T-helper 1 cell treated with Interleukin-12 subunit alpha and Interleukin-12 subunit beta and Interleukin-4 antibody, amounts not matched to agents 30 μg/mL and 1 μg/mL, for 36 hours (primary cell): ENCODE measurements around the gene GNG10.
A peak's percentile ranks its signal among the peaks of the same experiment; 100 is the strongest.

Experiments
- H3K27ac Mint-ChIP-seq: one replicate; pipeline ENCODE4 v1.8.0; 2021; ENCODE audit warnings: mild to moderate bottlenecking, mixed read lengths
- H3K27me3 Mint-ChIP-seq: one replicate; pipeline ENCODE4 v1.8.0; 2021; ENCODE audit warnings: low read depth, mixed read lengths
- H3K36me3 Mint-ChIP-seq: one replicate; pipeline ENCODE4 v1.8.0; 2021; ENCODE audit warnings: low read depth, mixed read lengths
- H3K4me1 Mint-ChIP-seq: one replicate; pipeline ENCODE4 v1.8.0; 2021; ENCODE audit warnings: low read depth, mixed read lengths
- H3K4me3 Mint-ChIP-seq: one replicate; pipeline ENCODE4 v1.8.0; 2021; ENCODE audit warnings: mild to moderate bottlenecking, moderate library complexity, mixed read lengths
- H3K9me3 Mint-ChIP-seq: one replicate; pipeline ENCODE4 v1.8.0; 2021; ENCODE audit warnings: mixed read lengths

The GNG10 gene

DNA sequence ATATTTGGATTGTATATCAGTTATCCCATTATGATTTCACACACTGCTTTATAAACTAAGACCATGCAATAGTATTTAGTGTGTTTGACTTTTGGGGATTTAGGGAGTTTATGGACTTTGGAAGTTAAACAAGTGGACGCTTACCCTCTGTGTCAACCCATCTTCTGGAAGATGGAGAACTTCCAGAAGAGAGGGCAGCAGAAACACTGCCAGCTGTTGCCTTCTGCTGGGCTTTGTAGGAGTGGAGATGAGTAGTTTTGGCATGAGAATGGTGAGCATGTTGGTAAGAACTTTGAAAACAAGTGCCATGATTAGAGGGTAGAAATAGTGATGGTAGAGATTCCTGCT, 28.0 kb upstream of the GNG10 start:
- Mint-ChIP-seq H3K9me3 (no peaks in the 10 kb centered on the region), H3K4me1 (peaks cover 45% of the 10 kb centered on the region), H3K36me3 (peaks cover 5% of the 10 kb centered on the region), H3K27ac (no peak overlapping the region), H3K27me3 (no peaks in the 10 kb centered on the region), H3K4me3 (no peak overlapping the region)

DNA sequence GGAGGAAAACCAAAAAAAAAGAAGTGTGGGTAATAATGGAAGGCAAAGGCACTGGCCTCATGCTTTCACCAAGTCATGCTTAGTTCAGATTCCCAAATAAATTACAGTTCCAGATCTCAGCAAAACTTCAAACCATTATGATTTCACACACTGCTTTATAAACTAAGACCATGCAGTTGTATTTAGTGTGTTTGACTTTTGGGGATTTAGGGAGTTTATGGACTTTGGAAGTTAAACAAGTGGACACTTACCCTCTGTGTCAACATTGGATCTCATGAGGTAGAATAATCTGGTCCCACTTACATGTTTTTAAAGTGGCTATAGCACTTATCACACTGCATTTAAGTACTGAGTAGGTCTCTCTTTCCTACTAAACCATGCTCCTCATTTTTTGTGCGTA, 26.5 kb upstream of the GNG10 start:
- H3K4me1 Mint-ChIP-seq = peaks cover 45% of the 10 kb centered on the region
- no peaks in the 10 kb centered on the region for H3K27me3 Mint-ChIP-seq
- H3K27ac Mint-ChIP-seq = no peak overlapping the region
- no peaks in the 10 kb centered on the region for H3K9me3 Mint-ChIP-seq
- no peak overlapping the region for H3K4me3 Mint-ChIP-seq
- peaks cover 5% of the 10 kb centered on the region for H3K36me3 Mint-ChIP-seq

DNA sequence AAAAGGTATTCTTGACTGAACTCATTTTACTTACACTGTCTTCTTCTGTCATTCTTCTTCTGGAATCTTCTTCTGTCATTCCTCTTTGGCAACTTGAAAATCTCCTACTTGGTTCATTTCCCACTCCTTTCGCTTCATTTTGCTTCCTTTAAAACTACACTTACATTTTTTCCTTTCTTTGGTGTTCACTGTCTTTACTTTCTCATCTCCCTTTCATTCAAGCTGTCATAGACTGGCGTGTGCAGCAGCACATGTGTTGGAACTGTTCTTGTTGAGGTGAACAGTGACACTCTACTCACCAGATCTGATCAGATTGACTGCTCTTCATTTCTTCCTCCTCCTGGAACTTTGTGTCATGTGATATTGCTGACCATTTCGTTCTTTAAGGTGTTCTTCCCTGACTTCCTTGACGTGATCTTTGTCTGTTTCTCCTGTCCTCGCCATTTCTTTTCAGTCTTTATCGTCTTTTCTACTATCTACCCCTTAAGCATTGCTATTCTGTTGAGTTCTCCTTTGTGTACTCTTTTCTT, 23.9 kb upstream of the GNG10 start:
- no peak overlapping the region for H3K4me3 Mint-ChIP-seq
- H3K4me1 Mint-ChIP-seq = peaks cover 32% of the 10 kb centered on the region
- H3K36me3 Mint-ChIP-seq = peaks cover 5% of the 10 kb centered on the region
- no peaks in the 10 kb centered on the region for H3K27me3 Mint-ChIP-seq
- no peaks in the 10 kb centered on the region for H3K9me3 Mint-ChIP-seq
- no peak overlapping the region for H3K27ac Mint-ChIP-seq

DNA sequence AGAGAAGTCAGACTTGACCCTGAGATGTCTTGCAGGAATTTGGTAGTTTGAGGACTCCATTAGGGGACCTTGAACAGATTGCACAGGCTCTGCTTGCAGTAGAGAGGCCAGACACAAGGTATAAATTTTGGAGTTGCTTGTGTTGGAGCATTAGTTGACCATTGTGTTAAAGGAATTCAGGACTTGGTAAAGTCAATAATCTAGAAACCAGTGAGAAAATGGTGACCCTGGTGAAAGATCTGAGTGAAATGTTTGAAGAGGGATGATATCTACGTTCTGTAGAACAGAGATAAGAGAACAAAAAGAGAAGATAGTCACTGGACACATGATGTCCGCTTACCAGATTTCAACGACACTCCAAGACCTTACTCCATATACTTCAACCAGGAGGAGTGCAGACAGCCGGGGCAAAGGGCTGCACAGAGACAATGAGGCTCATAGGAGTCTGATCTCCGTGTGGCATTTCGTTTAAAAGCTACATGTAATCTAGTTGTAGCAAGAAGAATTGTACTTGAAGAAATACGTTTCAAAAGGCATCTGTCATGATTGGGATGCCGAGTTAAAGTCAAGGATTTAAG, 17.1 kb upstream of the GNG10 start:
- no peak overlapping the region for H3K27ac Mint-ChIP-seq
- H3K36me3 Mint-ChIP-seq = peaks cover 19% of the 10 kb centered on the region
- no peak overlapping the region for H3K4me3 Mint-ChIP-seq
- no peaks in the 10 kb centered on the region for H3K9me3 Mint-ChIP-seq
- peaks cover 4% of the 10 kb centered on the region for H3K4me1 Mint-ChIP-seq
- H3K27me3 Mint-ChIP-seq = no peaks in the 10 kb centered on the region

DNA sequence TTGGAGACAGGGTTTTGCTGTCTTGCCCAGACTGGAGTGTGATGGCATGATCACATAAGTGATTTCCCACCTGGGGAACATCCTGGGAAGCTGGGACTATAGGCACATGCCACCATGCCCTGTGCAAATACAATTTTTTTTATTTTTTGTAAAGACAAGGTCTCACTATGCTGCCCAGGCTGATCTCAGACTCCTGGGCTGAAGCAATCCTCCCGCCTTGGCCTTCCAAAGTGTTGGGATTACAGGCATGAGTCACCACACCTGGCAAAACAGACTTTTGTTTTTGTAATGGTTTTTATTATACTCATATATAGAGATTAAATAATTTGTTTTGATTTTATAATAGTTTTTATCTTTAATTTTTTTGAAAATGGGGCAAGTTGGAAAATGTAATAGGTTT, 15.6 kb upstream of the GNG10 start:
- H3K36me3 Mint-ChIP-seq = peaks cover 24% of the 10 kb centered on the region
- H3K9me3 Mint-ChIP-seq = no peaks in the 10 kb centered on the region
- H3K27ac Mint-ChIP-seq = no peak overlapping the region
- H3K4me3 Mint-ChIP-seq = no peak overlapping the region
- H3K4me1 Mint-ChIP-seq = peaks cover 4% of the 10 kb centered on the region
- no peaks in the 10 kb centered on the region for H3K27me3 Mint-ChIP-seq

DNA sequence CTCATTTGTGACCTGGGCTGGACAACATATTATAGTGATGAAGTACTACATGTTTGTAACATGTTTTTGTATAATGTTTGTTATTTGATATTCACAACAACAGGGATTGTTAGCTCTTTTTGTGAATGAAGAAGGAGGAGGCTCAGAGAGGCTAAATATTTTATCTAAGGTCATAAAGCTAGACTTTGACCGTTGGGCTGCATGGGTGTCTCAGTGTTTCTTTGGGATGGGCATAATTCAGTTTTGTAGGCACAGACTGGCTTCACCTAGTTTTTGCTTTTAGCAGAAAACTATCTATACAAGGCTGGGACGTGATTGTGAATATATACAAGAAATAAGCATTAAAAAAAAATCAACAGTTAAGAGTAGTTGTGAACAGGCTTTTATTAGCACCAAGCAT, 15.0 kb upstream of the GNG10 start:
- no peak overlapping the region for H3K27ac Mint-ChIP-seq
- H3K27me3 Mint-ChIP-seq = no peaks in the 10 kb centered on the region
- peaks cover 4% of the 10 kb centered on the region for H3K4me1 Mint-ChIP-seq
- peaks cover 24% of the 10 kb centered on the region for H3K36me3 Mint-ChIP-seq
- no peak overlapping the region for H3K4me3 Mint-ChIP-seq
- no peaks in the 10 kb centered on the region for H3K9me3 Mint-ChIP-seq

DNA sequence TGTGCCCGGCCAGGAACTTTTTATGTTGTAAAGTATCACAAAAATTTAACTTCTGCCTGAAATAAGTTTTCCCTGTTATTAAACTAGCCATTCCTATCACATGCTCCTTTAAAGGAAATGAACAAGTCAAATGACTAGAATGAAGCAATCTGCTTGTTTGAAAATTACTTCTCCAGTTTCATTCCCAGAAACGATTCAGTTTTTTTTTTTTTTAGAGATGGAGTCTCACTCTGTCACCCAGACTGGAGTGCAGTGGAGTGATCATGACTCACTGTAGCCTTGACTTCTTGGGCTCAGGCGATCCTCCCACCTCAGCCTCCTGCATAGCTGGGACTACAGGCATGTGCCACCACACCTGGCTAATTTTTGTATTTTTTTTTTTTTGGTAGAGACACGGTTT, 13.3 kb upstream of the GNG10 start:
- Mint-ChIP-seq H3K4me1 (peaks cover 3% of the 10 kb centered on the region), H3K27me3 (no peaks in the 10 kb centered on the region), H3K4me3 (no peak overlapping the region), H3K9me3 (no peaks in the 10 kb centered on the region), H3K36me3 (peaks cover 23% of the 10 kb centered on the region), H3K27ac (no peak overlapping the region)

DNA sequence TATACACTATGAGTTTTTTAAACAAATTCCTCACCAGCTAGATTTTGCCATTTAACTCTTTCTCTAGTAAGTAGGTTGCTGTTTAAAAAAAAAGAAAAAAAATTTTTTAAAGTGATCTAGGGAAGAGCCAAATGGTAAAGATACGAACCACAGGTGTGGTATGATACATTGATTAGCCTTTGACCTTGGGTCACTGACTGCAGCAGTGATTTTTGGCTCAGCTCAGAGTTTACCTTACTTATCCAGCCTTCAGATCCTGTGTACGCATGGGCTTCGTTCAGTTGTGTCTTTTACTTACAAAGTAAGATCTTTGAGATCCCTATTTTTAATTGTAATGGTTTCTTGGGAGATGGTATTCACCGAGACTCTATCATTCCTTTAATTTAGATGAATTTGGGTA, 12.4 kb upstream of the GNG10 start:
- no peaks in the 10 kb centered on the region for H3K9me3 Mint-ChIP-seq
- no peak overlapping the region for H3K27ac Mint-ChIP-seq
- H3K4me3 Mint-ChIP-seq = no peak overlapping the region
- peaks cover 23% of the 10 kb centered on the region for H3K36me3 Mint-ChIP-seq
- no peaks in the 10 kb centered on the region for H3K27me3 Mint-ChIP-seq
- H3K4me1 Mint-ChIP-seq = no peaks in the 10 kb centered on the region

DNA sequence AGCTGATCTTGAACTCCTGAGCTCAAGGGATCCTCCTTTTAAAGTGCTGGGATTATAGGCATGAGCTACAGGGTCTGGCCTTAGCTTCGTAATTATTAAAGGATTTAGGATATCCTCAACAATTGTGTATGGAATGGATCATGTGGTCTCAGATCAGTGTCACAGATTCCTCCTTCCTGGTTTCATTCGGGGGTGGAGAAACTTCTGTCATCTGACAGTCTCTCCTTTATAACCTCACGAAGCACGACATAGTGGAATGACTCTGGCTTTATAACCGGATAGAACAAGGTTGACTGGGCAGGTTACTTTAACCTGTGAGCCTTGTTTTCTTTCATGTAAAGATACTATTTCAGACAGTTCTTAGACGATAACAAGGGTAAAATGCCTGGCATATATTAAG, 4.4 kb upstream of the GNG10 start:
- Mint-ChIP-seq H3K4me3 (no peak overlapping the region), H3K9me3 (no peaks in the 10 kb centered on the region), H3K27ac (no peak overlapping the region), H3K36me3 (peaks cover 8% of the 10 kb centered on the region), H3K27me3 (no peaks in the 10 kb centered on the region), H3K4me1 (peaks cover under 1% of the 10 kb centered on the region)

DNA sequence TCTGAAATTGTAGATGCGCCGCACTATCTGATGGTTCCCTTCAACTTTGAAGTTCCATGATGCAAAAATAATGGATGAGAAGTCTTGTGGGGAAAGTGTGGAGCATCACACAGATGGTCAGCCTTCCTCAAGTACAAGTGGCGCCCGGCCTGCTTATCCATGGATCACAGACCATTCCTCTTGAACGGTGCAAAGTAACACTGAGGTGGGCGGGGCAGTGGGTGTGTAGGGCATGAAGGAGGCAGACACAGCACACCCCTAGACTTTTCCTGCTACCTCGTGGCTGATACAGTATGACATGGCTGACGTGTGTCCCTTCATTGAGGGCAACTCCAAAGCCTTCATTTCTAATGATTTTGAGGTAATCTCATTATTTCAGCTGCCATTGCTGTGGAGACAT, 2.5 kb upstream of the GNG10 start:
- Mint-ChIP-seq H3K27ac (no peak overlapping the region), H3K4me3 (no peak overlapping the region), H3K9me3 (no peaks in the 10 kb centered on the region), H3K36me3 (peaks cover 14% of the 10 kb centered on the region), H3K27me3 (no peaks in the 10 kb centered on the region), H3K4me1 (peaks cover 16% of the 10 kb centered on the region)

DNA sequence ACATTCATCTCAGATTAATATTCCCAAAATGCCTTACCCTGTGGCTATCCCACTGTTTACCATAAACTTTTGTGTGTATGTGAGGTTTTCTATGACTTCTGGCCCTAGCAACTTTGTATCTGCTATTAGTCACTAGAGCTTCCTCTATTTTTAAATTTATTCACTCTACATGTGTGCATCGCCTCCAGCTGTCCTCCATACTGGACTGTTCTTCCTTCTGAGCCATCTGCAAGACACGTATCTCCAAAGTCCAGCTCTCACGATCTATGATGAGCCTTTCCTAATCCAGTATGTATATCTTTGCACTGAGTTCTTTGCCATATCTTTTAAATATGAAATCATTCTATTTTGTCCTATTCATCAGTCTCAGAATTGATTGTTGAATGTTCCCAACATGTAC, 1.7 kb upstream of the GNG10 start:
- peaks cover 13% of the 10 kb centered on the region for H3K36me3 Mint-ChIP-seq
- H3K27ac Mint-ChIP-seq = no peak overlapping the region
- H3K4me1 Mint-ChIP-seq = peaks cover 19% of the 10 kb centered on the region
- H3K4me3 Mint-ChIP-seq = no peak overlapping the region
- no peaks in the 10 kb centered on the region for H3K27me3 Mint-ChIP-seq
- no peaks in the 10 kb centered on the region for H3K9me3 Mint-ChIP-seq

DNA sequence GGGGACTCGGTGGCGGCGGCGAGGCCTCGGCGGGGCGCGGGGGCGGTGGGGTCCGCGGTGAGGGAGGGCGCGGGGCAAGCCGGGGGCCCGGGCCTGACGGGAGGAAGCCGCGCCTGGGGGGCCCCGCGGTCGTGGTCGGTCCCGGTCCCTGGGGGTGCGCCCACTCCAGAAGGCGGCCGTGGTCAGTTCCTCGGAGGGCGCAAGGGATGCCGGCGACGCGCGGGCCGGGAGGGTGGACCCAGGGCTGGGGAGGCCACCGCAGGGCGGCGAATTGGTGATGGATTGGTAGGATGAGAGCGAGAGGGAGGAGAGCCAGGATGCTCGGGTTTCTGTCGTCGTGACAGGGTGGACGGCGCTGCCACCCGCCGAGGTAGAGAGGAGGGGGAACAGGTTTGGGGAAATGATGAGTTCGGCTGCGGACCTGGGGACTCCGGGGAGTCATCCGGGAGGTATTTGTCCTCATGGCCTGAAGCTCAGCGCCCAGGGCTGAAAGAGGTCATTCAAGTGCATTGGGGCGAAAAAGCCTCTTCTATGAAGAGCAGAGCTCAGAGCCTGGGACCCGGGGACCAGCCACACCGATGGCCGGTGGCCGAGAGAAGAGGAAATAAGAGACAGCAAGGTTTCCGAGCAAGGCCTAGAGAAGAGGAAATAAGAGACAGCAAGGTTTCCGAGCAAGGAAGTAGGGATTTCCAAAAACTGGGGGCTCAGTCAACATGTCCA, 557 bp downstream of the GNG10 start:
- H3K4me1 Mint-ChIP-seq = peaks cover 22% of the 10 kb centered on the region

DNA sequence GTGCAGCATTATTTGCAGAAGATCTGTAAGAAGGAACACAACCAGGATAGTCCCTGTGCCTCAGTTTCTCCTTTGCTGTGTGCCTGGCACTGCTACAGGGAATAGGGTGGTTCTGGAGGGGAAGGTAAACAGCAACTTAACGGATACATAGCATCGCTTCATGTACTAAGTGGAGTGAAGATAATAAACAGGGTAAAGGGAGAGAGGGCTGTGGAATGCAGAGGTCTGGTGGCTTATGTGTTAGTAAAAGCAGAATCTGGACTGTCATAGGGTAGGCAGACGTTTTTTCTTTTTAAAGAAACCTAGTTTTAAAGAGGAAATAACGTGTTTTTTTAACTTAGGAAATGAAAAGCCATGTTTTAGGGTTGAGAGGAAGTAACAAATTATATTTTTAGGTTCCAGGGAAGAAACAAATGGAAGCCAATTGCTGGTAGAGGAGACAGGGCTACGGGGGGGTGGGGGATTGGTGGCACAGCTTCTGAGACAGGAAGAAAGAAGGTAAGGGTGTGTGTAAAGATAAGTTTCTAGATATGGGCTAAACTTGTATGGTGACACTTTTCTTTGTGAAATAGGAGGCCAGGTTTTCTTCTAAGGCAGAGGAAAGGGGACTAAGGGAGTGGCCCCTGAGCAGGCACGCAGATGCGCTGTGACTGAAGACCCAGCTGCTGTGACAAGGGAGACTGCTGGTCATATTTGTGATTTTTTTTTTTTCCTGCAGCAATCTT, 1.3 kb downstream of the GNG10 start:
- Mint-ChIP-seq H3K36me3 (peaks cover 21% of the 10 kb centered on the region), H3K9me3 (no peaks in the 10 kb centered on the region), H3K4me3 (peak overlapping the region; percentile 93), H3K27ac (peak overlapping the region; percentile 93), H3K27me3 (no peaks in the 10 kb centered on the region), H3K4me1 (peaks cover 22% of the 10 kb centered on the region)

More for the DNA sequence above, 557 bp downstream of the GNG10 start:
- Mint-ChIP-seq H3K36me3 (peaks cover 17% of the 10 kb centered on the region), H3K4me3 (peak overlapping the region; percentile 93), H3K27me3 (no peaks in the 10 kb centered on the region), H3K27ac (peak overlapping the region; percentile 93), H3K9me3 (no peaks in the 10 kb centered on the region)

DNA sequence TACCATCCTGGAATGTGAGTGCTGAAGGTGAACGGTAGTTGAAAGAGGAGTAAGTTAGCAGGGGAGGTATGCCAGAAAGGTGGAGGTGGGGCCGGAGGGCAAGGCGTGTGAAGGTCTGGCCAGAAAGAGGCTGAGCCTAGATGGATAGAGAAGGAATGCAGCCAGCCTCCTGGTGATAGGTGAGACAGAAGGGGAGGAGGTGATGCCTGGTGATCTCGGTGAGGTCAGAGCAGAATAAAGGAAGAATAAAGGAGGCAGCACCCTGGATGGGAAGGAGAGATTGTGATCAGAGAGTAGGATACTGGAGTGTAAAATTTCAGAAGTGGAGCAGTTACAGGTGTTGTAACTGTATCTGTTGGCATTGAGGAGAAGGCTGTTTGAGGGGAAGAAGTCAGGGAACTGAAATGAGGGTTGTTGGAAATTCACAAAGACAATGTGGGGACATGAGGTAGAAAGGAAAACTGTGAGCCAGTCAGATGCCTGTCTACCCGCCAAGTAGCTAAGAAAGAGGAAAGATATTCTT, 2.0 kb downstream of the GNG10 start:
- Mint-ChIP-seq H3K36me3 (peaks cover 22% of the 10 kb centered on the region), H3K27ac (peak overlapping the region; percentile 93), H3K27me3 (no peaks in the 10 kb centered on the region), H3K4me1 (peaks cover 23% of the 10 kb centered on the region), H3K4me3 (peak overlapping the region; percentile 93), H3K9me3 (no peaks in the 10 kb centered on the region)
